H1 (cell line): ENCODE measurements around the gene ADD1.

Experiments used
- CBX5 ChIP-seq: fragments of 300-800, 300-1000 bp; sonication (generic); IDR thresholded peaks from 2 replicates; pipeline ENCODE4 v1.7.1; 2016; ENCODE audit warnings: antibody characterized with exemption, low read length, low read depth
- CHD1 ChIP-seq: IDR thresholded peaks from 2 replicates; pipeline ENCODE4 v1.6.1; 2012; ENCODE audit warnings: low read depth, low read length, improper control_type of control experiment
- EP300 ChIP-seq, 2 experiments: IDR thresholded peaks; 1 replicate in 1 of 2; 2 replicates in 1 of 2; pipeline ENCODE4 v1.6.1; 2011 to 2012; ENCODE audit warnings: low read depth in 2 of 2, low read length in 2 of 2, mild to moderate bottlenecking in 2 of 2, borderline replicate concordance in 1 of 2, inconsistent platforms in 1 of 2, moderate library complexity in 1 of 2
- EZH2 ChIP-seq: fragments of 200-600 bp; sonication (generic); IDR thresholded peaks from 2 replicates; pipeline ENCODE4 v1.7.1; 2012; ENCODE audit warnings: low read depth, mild to moderate bottlenecking, moderate library complexity, low read length, inconsistent platforms; ENCODE audit not compliant: severe bottlenecking
- JUN ChIP-seq: IDR thresholded peaks from 2 replicates; pipeline ENCODE4 v1.6.1; 2011; ENCODE audit warnings: low read depth, mild to moderate bottlenecking, improper control_type of control experiment, low read length
- POLR2A ChIP-seq, 2 experiments: IDR thresholded peaks; 1 replicate in 1 of 2; 2 replicates in 1 of 2; pipeline ENCODE4 v1.6.1; 2011; ENCODE audit warnings: low read depth in 2 of 2, low read length in 2 of 2, mild to moderate bottlenecking in 2 of 2; ENCODE audit errors: control extremely low read depth in 1 of 2
- POLR2AphosphoS5 ChIP-seq: IDR thresholded peaks from 2 replicates; pipeline ENCODE4 v1.6.1; 2011; ENCODE audit warnings: low read depth, low read length
- RXRA ChIP-seq: IDR thresholded peaks from 2 replicates; pipeline ENCODE4 v1.6.1; 2011; ENCODE audit warnings: low read depth, mild to moderate bottlenecking, low read length, moderate library complexity; ENCODE audit not compliant: insufficient read depth
- SRF ChIP-seq: IDR thresholded peaks from 2 replicates; pipeline ENCODE4 v1.6.1; 2011; ENCODE audit warnings: mild to moderate bottlenecking, low read depth, low read length, moderate library complexity
- YY1 ChIP-seq: IDR thresholded peaks from 2 replicates; pipeline ENCODE4 v1.6.1; 2011; ENCODE audit warnings: low read depth, mild to moderate bottlenecking, low read length
- ZNF274 ChIP-seq: IDR thresholded peaks from 2 replicates; pipeline ENCODE4 v1.7.0; 2012; ENCODE audit warnings: low read length, borderline replicate concordance; ENCODE audit errors: extremely low read depth
- TF ChIP-seq, protein P1 (sequence below), 3 experiments: IDR thresholded peaks; 1 replicate in 2 of 3; 2 replicates in 1 of 3; pipeline versions ENCODE4 v1.5.1 to v1.6.1; 2011; ENCODE audit warnings: low read length in 3 of 3, mild to moderate bottlenecking in 3 of 3, inconsistent platforms in 2 of 3, low read depth in 1 of 3, moderate library complexity in 1 of 3; ENCODE audit not compliant: insufficient read depth in 1 of 3; ENCODE audit errors: control extremely low read depth in 1 of 3
- TF ChIP-seq, protein P2 (sequence below): IDR thresholded peaks from 2 replicates; pipeline ENCODE4 v1.6.1; 2011; ENCODE audit warnings: low read depth, mild to moderate bottlenecking, low read length; ENCODE audit not compliant: insufficient read depth
- TF ChIP-seq, protein P3 (sequence below): IDR thresholded peaks from 2 replicates; pipeline ENCODE4 v1.6.1; 2012; ENCODE audit warnings: inconsistent platforms

DNA sequence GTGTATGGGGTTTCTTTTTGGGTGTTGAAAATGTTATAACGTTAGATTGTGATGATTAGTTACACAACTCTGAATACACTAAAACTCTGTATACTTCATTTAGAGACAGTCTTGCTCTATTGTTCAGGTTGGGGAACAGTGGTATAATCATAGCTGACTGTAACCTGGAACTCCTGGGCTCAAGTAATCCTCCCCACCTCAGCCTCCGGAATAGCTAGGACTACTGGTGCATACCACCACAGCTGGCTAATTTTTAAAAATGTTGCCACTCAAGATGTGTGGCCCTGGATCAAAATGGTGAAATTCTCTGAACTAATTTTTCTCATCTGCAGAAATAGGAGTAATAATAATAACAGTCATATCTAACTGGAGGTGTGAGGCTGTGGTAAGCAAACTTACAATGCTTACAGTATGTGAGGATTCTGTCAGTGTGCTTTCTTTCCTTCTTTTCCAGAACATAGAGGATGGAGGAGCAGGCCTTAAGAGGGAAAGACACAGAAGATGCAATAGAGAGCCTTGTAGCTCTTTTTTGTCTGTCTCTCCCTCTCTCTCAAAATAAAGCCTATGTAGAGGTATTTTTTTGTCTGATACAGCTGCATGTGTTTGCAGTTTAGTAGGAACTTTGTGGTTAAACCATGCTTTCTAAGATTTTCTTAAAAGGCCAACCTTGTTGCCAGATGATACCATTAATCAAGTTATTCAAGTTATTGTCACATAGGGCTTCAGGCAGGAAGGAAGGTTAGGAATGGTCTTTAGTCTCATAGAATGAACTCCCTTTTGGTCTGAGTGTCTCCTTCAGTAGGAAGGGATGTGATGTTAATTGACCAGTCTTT, 7.5 kb downstream of the ADD1 start:
- TF ChIP-seq CBX5 (no peak), ZNF274 (no peak), RXRA (no peak), EZH2 (no peak), JUN (no peak), EP300 (IDR thresholded peaks at IDR 0.05; ENCODE audit: borderline replicate concordance in 1 of 2, low read depth in 2 of 2, low read length in 2 of 2) (no peak), POLR2AphosphoS5 (no peak), POLR2A (IDR thresholded peaks at IDR 0.05; ENCODE audit: control extremely low read depth in 1 of 2, low read depth in 2 of 2, low read length in 2 of 2) (no peak), SRF (no peak), YY1 (no peak), CHD1 (no peak)
- TF ChIP-seq, protein P1, sequence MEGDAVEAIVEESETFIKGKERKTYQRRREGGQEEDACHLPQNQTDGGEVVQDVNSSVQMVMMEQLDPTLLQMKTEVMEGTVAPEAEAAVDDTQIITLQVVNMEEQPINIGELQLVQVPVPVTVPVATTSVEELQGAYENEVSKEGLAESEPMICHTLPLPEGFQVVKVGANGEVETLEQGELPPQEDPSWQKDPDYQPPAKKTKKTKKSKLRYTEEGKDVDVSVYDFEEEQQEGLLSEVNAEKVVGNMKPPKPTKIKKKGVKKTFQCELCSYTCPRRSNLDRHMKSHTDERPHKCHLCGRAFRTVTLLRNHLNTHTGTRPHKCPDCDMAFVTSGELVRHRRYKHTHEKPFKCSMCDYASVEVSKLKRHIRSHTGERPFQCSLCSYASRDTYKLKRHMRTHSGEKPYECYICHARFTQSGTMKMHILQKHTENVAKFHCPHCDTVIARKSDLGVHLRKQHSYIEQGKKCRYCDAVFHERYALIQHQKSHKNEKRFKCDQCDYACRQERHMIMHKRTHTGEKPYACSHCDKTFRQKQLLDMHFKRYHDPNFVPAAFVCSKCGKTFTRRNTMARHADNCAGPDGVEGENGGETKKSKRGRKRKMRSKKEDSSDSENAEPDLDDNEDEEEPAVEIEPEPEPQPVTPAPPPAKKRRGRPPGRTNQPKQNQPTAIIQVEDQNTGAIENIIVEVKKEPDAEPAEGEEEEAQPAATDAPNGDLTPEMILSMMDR (IDR thresholded peaks at IDR 0.05; ENCODE audit: control extremely low read depth in 1 of 3, insufficient read depth in 1 of 3, low read depth in 1 of 3, low read length in 3 of 3) = no peak
- TF ChIP-seq, protein P2, sequence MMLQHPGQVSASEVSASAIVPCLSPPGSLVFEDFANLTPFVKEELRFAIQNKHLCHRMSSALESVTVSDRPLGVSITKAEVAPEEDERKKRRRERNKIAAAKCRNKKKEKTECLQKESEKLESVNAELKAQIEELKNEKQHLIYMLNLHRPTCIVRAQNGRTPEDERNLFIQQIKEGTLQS = no peak
- TF ChIP-seq, protein P3, sequence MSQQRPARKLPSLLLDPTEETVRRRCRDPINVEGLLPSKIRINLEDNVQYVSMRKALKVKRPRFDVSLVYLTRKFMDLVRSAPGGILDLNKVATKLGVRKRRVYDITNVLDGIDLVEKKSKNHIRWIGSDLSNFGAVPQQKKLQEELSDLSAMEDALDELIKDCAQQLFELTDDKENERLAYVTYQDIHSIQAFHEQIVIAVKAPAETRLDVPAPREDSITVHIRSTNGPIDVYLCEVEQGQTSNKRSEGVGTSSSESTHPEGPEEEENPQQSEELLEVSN = no peak
